WTC11 (cell line): ENCODE data around the gene PLXDC2. TPM values are rescaled to one million over a fixed set of nuclear protein-coding genes. Genes with fewer than 3 reads are reported as not detected.

Experiments used
- ATAC-seq: fragments of 200-7000 bp; cut with Tn5 transposase; 2 replicates; pipeline ENCODE4 v1.10.0; 2021; ENCODE audit warnings: mild to moderate bottlenecking, moderate library complexity
- CTCF ChIA-PET: fragments of 300-600 bp; sonication (Branson Sonifier 250); formaldehyde crosslinking; loops from one replicate; lab custom pipeline; 2021; ENCODE audit warnings: antibody characterized with exemption; lab: Charles Lee
- POLR2A ChIA-PET: fragments of 350-600 bp; sonication (Branson Sonifier 250); formaldehyde crosslinking; loops from one replicate; lab custom pipeline; 2021; ENCODE audit warnings: antibody characterized with exemption; lab: Charles Lee
- DNase-seq: peaks from one replicate; pipeline ENCODE4 v3.0.0; 2021; ENCODE audit warnings: low spot score
- H3K27ac Mint-ChIP-seq: 2 replicates; pipeline ENCODE4 v1.8.0; 2021; ENCODE audit warnings: mixed read lengths
- H3K27me3 Mint-ChIP-seq: 2 replicates; pipeline ENCODE4 v1.8.0; 2021; ENCODE audit warnings: low read depth, mild to moderate bottlenecking, moderate library complexity, mixed read lengths
- H3K36me3 Mint-ChIP-seq: 2 replicates; pipeline ENCODE4 v1.8.0; 2021; ENCODE audit warnings: mixed read lengths
- H3K4me1 Mint-ChIP-seq: 2 replicates; pipeline ENCODE4 v1.8.0; 2022; ENCODE audit warnings: mixed read lengths
- H3K4me3 Mint-ChIP-seq: 2 replicates; pipeline ENCODE4 v1.8.0; 2021; ENCODE audit warnings: mild to moderate bottlenecking, moderate library complexity, mixed read lengths
- H3K9me3 Mint-ChIP-seq: 2 replicates; pipeline ENCODE4 v1.8.0; 2021; ENCODE audit warnings: mixed read lengths
- ATF1 ChIP-seq: sonication (generic); formaldehyde crosslinking; IDR thresholded peaks from 2 replicates; pipeline ENCODE4 v1.8.1; 2023; ENCODE audit warnings: mild to moderate bottlenecking, moderate library complexity, missing genetic modification reagents
- ATF3 ChIP-seq: sonication (generic); formaldehyde crosslinking; conservative IDR thresholded peaks from 2 replicates; pipeline ENCODE4 v1.8.1; 2022; ENCODE audit warnings: mild to moderate bottlenecking, missing genetic modification reagents
- CREB1 ChIP-seq: sonication (generic); formaldehyde crosslinking; IDR thresholded peaks from 2 replicates; pipeline ENCODE4 v1.8.0; 2023; ENCODE audit warnings: mild to moderate bottlenecking, missing genetic modification reagents
- CREM ChIP-seq: sonication (generic); formaldehyde crosslinking; IDR thresholded peaks from 2 replicates; pipeline ENCODE4 v1.8.1; 2022; ENCODE audit warnings: mild to moderate bottlenecking, missing genetic modification reagents, moderate library complexity
- E2F5 ChIP-seq: sonication (generic); formaldehyde crosslinking; IDR thresholded peaks from 2 replicates; pipeline ENCODE4 v1.8.1; 2022; ENCODE audit warnings: mild to moderate bottlenecking, moderate library complexity, missing genetic modification reagents
- FOXK1 ChIP-seq: sonication (generic); formaldehyde crosslinking; IDR thresholded peaks from 2 replicates; pipeline ENCODE4 v1.8.0; 2022; ENCODE audit warnings: mild to moderate bottlenecking, moderate library complexity, missing genetic modification reagents
- MAX ChIP-seq: sonication (generic); formaldehyde crosslinking; IDR thresholded peaks from 2 replicates; pipeline ENCODE4 v1.8.0; 2022; ENCODE audit warnings: mild to moderate bottlenecking, missing genetic modification reagents
- NFE2L1 ChIP-seq: sonication (generic); formaldehyde crosslinking; IDR thresholded peaks from 2 replicates; pipeline ENCODE4 v1.8.1; 2023; ENCODE audit warnings: missing genetic modification reagents
- OVOL2 ChIP-seq: fragments of 250-450 bp; sonication (Bioruptor Pico); IDR thresholded peaks from 2 replicates; pipeline ENCODE4 v1.9.0; 2021; ENCODE audit warnings: mild to moderate bottlenecking, borderline replicate concordance
- RELA ChIP-seq: sonication (generic); formaldehyde crosslinking; IDR thresholded peaks from 2 replicates; pipeline ENCODE4 v1.8.1; 2022; ENCODE audit warnings: missing genetic modification reagents, mild to moderate bottlenecking, borderline replicate concordance
- SOX15 ChIP-seq: fragments of 250-450 bp; sonication (Bioruptor Pico); IDR thresholded peaks from 2 replicates; pipeline ENCODE4 v1.9.0; 2021; ENCODE audit warnings: mild to moderate bottlenecking
- SP1 ChIP-seq: sonication (generic); formaldehyde crosslinking; conservative IDR thresholded peaks from 2 replicates; pipeline ENCODE4 v1.8.1; 2022; ENCODE audit warnings: missing genetic modification reagents
- TCF7 ChIP-seq: sonication (generic); formaldehyde crosslinking; IDR thresholded peaks from 2 replicates; pipeline ENCODE4 v1.8.0; 2022; ENCODE audit warnings: mild to moderate bottlenecking, low read depth, missing genetic modification reagents, moderate library complexity
- TEAD1 ChIP-seq: sonication (generic); formaldehyde crosslinking; IDR thresholded peaks from 2 replicates; pipeline ENCODE4 v1.8.0; 2022; ENCODE audit warnings: mild to moderate bottlenecking, missing genetic modification reagents
- ZNF138 ChIP-seq: sonication (generic); formaldehyde crosslinking; conservative IDR thresholded peaks from 2 replicates; pipeline ENCODE4 v1.8.1; 2022; ENCODE audit warnings: mild to moderate bottlenecking, moderate library complexity, missing genetic modification reagents
- ZNF396 ChIP-seq: fragments of 250-450 bp; sonication (Bioruptor Pico); IDR thresholded peaks from 2 replicates; pipeline ENCODE4 v1.8.0; 2021; ENCODE audit warnings: mild to moderate bottlenecking, moderate library complexity, borderline replicate concordance
- ZNF416 ChIP-seq: fragments of 250-450 bp; sonication (Bioruptor Pico); IDR thresholded peaks from 2 replicates; pipeline ENCODE4 v1.9.0; 2021; ENCODE audit warnings: mild to moderate bottlenecking, inconsistent platforms
- ZNF532 ChIP-seq: fragments of 250-450 bp; sonication (Bioruptor Pico); IDR thresholded peaks from 2 replicates; pipeline ENCODE4 v1.9.0; 2021; ENCODE audit warnings: mild to moderate bottlenecking, borderline replicate concordance
- total RNA-seq: library from RNA; stranded (reverse); gene quantifications from 3 replicates; pipeline ENCODE4 v1.2.3, GENCODE V29; 2021
- TF ChIP-seq, protein P1 (sequence below): sonication (generic); formaldehyde crosslinking; IDR thresholded peaks from 2 replicates; pipeline ENCODE4 v1.8.0; 2022; ENCODE audit warnings: mild to moderate bottlenecking, missing genetic modification reagents
- TF ChIP-seq, protein P2 (sequence below): sonication (generic); formaldehyde crosslinking; IDR thresholded peaks from 2 replicates; pipeline ENCODE4 v1.8.0; 2023; ENCODE audit warnings: mild to moderate bottlenecking, missing genetic modification reagents
- TF ChIP-seq, protein P3 (sequence below): sonication (generic); formaldehyde crosslinking; IDR thresholded peaks from 2 replicates; pipeline ENCODE4 v1.8.0; 2023; ENCODE audit warnings: missing genetic modification reagents
- TF ChIP-seq, protein P4 (sequence below): fragments of 250-450 bp; sonication (Bioruptor Pico); IDR thresholded peaks from 2 replicates; pipeline ENCODE4 v1.9.0; 2021; ENCODE audit warnings: mild to moderate bottlenecking

Gene PLXDC2
- total RNA-seq, 1 experiment from 2014 or later, result 31.7 TPM

DNA sequence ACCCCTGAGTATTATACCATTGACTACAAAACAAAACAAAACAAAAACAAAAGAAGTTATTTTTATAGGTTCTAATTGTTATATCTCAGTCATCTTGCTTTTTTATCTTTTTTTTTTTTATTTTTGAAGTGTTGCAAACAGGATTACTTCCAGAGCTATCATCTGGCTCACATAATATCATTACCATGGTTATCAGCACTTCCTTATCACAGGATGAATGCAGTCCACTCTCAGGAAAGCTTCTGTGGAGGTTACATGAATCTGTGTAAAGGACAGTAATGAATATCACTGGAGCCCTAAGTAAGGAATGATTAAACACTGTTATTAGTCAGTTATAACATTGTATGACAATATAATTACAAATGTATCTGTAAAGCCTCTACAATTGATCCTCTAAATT is 451.5 kb downstream of the PLXDC2 start:
- TF ChIP-seq SP1 (CRISPR knock-in tag) (no peak), ATF1 (CRISPR knock-in tag) (no peak), MAX (CRISPR knock-in tag) (no peak), OVOL2 (no peak), NFE2L1 (CRISPR knock-in tag) (no peak), ZNF416 (CRISPR knock-in tag) (no peak), ATF3 (CRISPR knock-in tag) (no peak), ZNF138 (CRISPR knock-in tag) (no peak), SOX15 (no peak)
- no peak for ATAC-seq
- POLR2A ChIA-PET, result no interaction called here

GRCh38 chr10:20271490-20271889 is 455.3 kb downstream of the PLXDC2 start:
- DNase-seq (no peak), ATAC-seq (peak; percentile 71)
- CTCF ChIA-PET, result interaction anchor here (0.8 kb wide), 1 partner anchor 56 kb away, joined by 3 read pairs; no protein-coding TSS in a partner anchor
- Mint-ChIP-seq H3K27me3 (no peaks in the 10 kb centered on the region), H3K36me3 (no peaks in the 10 kb centered on the region), H3K27ac (no peak overlapping the region), H3K4me3 (no peak overlapping the region), H3K4me1 (peaks cover 31% of the 10 kb centered on the region), H3K9me3 (no peaks in the 10 kb centered on the region)
- TF ChIP-seq ZNF396 (CRISPR knock-in tag) (no peak), E2F5 (CRISPR knock-in tag) (no peak), CREM (CRISPR knock-in tag) (no peak), NFE2L1 (CRISPR knock-in tag) (no peak)
- POLR2A ChIA-PET, result no interaction called here

More for the DNA sequence above, 451.5 kb downstream of the PLXDC2 start:
- H3K4me1 Mint-ChIP-seq, result peaks cover 22% of the 10 kb centered on the region
- H3K4me3 Mint-ChIP-seq, result no peak overlapping the region
- H3K9me3 Mint-ChIP-seq, result peaks cover 12% of the 10 kb centered on the region
- CTCF ChIA-PET, result no interaction called here
- H3K27me3 Mint-ChIP-seq, result no peaks in the 10 kb centered on the region
- peaks cover 11% of the 10 kb centered on the region for H3K36me3 Mint-ChIP-seq
- H3K27ac Mint-ChIP-seq, result no peak overlapping the region
- no peak for DNase-seq

GRCh38 chr10:20272608-20273007 is 456.4 kb downstream of the PLXDC2 start:
- Mint-ChIP-seq H3K4me1 (peaks cover 28% of the 10 kb centered on the region), H3K27ac (no peak overlapping the region), H3K27me3 (no peaks in the 10 kb centered on the region), H3K4me3 (no peak overlapping the region), H3K9me3 (no peaks in the 10 kb centered on the region), H3K36me3 (no peaks in the 10 kb centered on the region)
- DNase-seq (no peak), ATAC-seq (no peak)
- POLR2A ChIA-PET, result interaction anchor here (0.6 kb wide), 1 partner anchor 520 kb away, joined by 3 read pairs; no protein-coding TSS in a partner anchor
- CTCF ChIA-PET, result no interaction called here
- no peak for TF ChIP-seq TEAD1 (CRISPR knock-in tag)
- no peak for TF ChIP-seq ZNF532 (CRISPR knock-in tag)
- TF ChIP-seq, protein P1, sequence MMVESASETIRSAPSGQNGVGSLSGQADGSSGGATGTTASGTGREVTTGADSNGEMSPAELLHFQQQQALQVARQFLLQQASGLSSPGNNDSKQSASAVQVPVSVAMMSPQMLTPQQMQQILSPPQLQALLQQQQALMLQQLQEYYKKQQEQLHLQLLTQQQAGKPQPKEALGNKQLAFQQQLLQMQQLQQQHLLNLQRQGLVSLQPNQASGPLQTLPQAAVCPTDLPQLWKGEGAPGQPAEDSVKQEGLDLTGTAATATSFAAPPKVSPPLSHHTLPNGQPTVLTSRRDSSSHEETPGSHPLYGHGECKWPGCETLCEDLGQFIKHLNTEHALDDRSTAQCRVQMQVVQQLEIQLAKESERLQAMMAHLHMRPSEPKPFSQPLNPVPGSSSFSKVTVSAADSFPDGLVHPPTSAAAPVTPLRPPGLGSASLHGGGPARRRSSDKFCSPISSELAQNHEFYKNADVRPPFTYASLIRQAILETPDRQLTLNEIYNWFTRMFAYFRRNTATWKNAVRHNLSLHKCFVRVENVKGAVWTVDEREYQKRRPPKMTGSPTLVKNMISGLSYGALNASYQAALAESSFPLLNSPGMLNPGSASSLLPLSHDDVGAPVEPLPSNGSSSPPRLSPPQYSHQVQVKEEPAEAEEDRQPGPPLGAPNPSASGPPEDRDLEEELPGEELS, result no peak
- TF ChIP-seq CREB1 (CRISPR knock-in tag), result no peak
- TF ChIP-seq, protein P2, sequence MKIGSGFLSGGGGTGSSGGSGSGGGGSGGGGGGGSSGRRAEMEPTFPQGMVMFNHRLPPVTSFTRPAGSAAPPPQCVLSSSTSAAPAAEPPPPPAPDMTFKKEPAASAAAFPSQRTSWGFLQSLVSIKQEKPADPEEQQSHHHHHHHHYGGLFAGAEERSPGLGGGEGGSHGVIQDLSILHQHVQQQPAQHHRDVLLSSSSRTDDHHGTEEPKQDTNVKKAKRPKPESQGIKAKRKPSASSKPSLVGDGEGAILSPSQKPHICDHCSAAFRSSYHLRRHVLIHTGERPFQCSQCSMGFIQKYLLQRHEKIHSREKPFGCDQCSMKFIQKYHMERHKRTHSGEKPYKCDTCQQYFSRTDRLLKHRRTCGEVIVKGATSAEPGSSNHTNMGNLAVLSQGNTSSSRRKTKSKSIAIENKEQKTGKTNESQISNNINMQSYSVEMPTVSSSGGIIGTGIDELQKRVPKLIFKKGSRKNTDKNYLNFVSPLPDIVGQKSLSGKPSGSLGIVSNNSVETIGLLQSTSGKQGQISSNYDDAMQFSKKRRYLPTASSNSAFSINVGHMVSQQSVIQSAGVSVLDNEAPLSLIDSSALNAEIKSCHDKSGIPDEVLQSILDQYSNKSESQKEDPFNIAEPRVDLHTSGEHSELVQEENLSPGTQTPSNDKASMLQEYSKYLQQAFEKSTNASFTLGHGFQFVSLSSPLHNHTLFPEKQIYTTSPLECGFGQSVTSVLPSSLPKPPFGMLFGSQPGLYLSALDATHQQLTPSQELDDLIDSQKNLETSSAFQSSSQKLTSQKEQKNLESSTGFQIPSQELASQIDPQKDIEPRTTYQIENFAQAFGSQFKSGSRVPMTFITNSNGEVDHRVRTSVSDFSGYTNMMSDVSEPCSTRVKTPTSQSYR (CRISPR knock-in tag), result no peak
- no peak for TF ChIP-seq FOXK1
- no peak for TF ChIP-seq TCF7 (CRISPR knock-in tag)
- TF ChIP-seq, protein P3, sequence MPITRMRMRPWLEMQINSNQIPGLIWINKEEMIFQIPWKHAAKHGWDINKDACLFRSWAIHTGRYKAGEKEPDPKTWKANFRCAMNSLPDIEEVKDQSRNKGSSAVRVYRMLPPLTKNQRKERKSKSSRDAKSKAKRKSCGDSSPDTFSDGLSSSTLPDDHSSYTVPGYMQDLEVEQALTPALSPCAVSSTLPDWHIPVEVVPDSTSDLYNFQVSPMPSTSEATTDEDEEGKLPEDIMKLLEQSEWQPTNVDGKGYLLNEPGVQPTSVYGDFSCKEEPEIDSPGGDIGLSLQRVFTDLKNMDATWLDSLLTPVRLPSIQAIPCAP (CRISPR knock-in tag), result no peak
- TF ChIP-seq, protein P4, sequence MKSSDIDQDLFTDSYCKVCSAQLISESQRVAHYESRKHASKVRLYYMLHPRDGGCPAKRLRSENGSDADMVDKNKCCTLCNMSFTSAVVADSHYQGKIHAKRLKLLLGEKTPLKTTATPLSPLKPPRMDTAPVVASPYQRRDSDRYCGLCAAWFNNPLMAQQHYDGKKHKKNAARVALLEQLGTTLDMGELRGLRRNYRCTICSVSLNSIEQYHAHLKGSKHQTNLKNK, result no peak
- no peak for TF ChIP-seq RELA (CRISPR knock-in tag)
